Heart right ventricle (tissue), 12 donors: ENCODE data around the gene FYB1. TPM values are rescaled to one million over a fixed set of nuclear protein-coding genes. Genes with fewer than 3 reads are reported as not detected.

Source experiments
- polyA plus RNA-seq, 2 donors: library from polyadenylated mRNA; stranded (reverse); fragments of 200-250 nt; gene quantifications; one replicate each; pipeline ENCODE4 v1.2.3, GENCODE V29; 2013
- total RNA-seq, 10 donors: library from RNA; stranded (reverse); fragmentation: NEBNext Ultra II Directional in 3 of 10; extraction: Animal tissue kit (Norgen Biotek cat#: 25700) in 3 of 10; gene quantifications; one replicate each; pipeline versions ENCODE4 v1.2.1 to v1.2.4, GENCODE V29; 2021 to 2023
- donor health status: ischemic (EF 13 %, LVEDD 7.1; RV severe dilation, severe dysfunction).
- donor health status: healthy with polysubstance abuse.
- donor health status: DM: no; HTN: yes; CAD: no.
- donor health status: DM: no; HTN: no; CAD: no.
- donor health status: ischemic (EF 25% LVEDD 6.9; RV normal size, moderate dysfunction).
- donor health status: ischemic (EF 25% LVEDD 5.7; RV mildly dilated, moderate dysfunction).
- donor health status: healthy.
- donor health status: nonischemic (EF 11% LVEDD 7.7; RV severe dilation, severe dysfunction).
- donor health status: DM: yes; HTN: yes; CAD: no.
- donor health status: PGD.
- donor health status: ischemic (EF 29% LVEDD 5.4; RV normal size, mild dysfunction).
- donor health status: nonischemic (EF 23%, LVEDD 6.1; RV moderate dilation, normal function).

FYB1 gene
- total and polyA plus RNA-seq, 12 donors, result 0.61 to 33.8 (median 2.3) TPM

Other genes starting within 250 kb of the FYB1 start
- gene RICTOR, start 145.2 kb downstream of the FYB1 start, total RNA-seq, result 10 to 100 TPM; 23.2 to 88.3 (median 51.7) TPM
- 10 to 100 TPM in 1 of 2 donors, 1 to 10 TPM in 1; 3.1 to 17.6 TPM for gene RICTOR, start 145.2 kb downstream of the FYB1 start, polyA plus RNA-seq
- under 1 TPM in 1 of 10 donors, not detected in 9; 0.17 TPM for gene C9, start 144.9 kb upstream of the FYB1 start, total RNA-seq
- gene C9, start 144.9 kb upstream of the FYB1 start, polyA plus RNA-seq, result not detected
- gene DAB2, start 205.4 kb upstream of the FYB1 start, total RNA-seq, result 10 to 100 TPM; 14.2 to 64.7 (median 26.6) TPM
- 10 to 100 TPM in 1 of 2 donors, 1 to 10 TPM in 1; 6.5 to 15.4 TPM for gene DAB2, start 205.4 kb upstream of the FYB1 start, polyA plus RNA-seq